HG03025 (cell line): ENCODE results near the gene SRY.
"Not testable (repeated sequence)": the region's sequence is repeated elsewhere in the genome, so short reads cannot be mapped to it uniquely, and the experiment has no call there.

Experiments
- ATAC-seq: cut with Tn5 transposase; IDR thresholded peaks from one replicate; pipeline ENCODE4 v1.9.1; 2021; ENCODE audit warnings: mild to moderate bottlenecking, moderate library complexity; ENCODE audit not compliant: unreplicated experiment, low FRiP score

The SRY gene

GRCh38 chrY:2787600-2787999, at the start of gene SRY:
Gene SRY (minus strand): TSS chrY:2787682. CDS start chrY:2787603, 79 bp downstream.
- ATAC-seq: no peak

DNA sequence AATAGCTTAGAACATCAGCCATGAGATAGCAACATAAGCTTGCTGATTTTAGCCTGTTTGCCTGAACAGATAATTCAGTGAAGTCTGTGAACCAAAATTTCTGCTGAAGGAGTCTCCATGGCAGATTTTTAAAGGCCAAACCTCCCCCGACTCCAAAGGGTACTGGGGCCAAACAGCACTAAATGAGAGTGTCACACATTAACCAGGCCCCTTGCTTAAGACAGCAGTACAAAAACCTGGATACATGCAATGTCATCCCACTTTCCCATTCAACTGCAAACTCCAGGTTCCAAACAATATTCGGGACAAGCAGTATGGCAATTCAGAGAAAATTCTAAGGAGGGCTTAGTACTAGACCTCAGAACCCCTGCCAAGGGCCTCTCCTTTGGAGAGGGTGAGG, 49.6 kb upstream of the SRY start:
- ATAC-seq: no peak

DNA sequence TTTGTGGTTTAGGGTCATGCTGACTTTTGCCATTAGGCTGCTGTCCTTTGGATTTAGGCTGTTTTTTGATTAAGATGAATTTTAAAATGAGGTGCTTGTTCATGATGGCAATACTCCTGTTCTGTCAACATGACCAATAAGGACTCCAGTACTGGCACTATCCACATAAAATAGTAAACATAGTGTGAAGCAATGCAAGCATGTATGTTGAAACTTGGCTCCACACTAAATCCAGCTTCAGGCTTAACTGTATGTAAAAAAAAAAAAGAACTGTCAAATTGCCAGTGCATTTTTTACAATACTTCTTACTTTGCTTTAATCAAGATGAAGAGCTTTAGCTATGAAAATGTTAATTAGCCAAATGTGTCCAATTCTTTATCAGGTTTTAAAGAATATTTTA, 47.7 kb upstream of the SRY start:
- ATAC-seq: no peak

DNA sequence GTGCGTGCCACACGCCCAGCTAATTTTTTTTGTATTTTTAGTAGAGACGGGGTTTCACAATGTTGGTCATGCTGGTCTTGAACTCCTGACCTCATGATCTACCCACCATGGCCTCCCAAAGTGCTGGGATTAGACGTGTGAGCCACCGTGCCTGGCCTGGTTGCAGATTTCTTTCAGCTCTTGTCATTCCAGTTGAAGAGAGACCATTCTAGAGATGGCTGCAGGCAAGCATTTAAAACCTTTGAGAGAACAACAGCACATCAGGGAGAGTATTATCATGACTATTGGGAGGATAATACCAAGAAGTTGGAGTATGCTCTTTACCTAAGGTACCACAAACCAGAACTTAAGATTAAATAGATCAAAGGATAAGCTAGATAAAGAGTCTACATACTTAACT, 41.0 kb upstream of the SRY start:
- ATAC-seq: no peak

DNA sequence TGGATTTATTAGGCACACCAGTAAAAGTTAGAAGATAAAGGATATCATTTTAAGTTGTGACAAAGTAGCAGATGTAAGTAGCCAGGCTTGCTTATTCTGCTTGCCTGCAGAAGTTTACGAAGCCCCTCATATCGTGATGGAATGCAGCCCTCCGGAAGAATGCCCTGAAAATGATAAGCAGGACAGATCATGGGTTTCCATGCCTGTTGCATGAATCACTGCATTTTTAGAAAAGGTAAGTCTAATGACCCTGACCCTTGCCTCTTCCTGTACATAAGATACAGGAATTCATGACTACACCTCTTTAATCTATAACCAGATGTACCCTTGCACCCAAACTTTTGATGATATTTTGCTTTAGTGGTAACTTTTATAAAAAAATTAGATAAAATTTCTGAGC, 37.0 kb upstream of the SRY start:
- no peak for ATAC-seq

DNA sequence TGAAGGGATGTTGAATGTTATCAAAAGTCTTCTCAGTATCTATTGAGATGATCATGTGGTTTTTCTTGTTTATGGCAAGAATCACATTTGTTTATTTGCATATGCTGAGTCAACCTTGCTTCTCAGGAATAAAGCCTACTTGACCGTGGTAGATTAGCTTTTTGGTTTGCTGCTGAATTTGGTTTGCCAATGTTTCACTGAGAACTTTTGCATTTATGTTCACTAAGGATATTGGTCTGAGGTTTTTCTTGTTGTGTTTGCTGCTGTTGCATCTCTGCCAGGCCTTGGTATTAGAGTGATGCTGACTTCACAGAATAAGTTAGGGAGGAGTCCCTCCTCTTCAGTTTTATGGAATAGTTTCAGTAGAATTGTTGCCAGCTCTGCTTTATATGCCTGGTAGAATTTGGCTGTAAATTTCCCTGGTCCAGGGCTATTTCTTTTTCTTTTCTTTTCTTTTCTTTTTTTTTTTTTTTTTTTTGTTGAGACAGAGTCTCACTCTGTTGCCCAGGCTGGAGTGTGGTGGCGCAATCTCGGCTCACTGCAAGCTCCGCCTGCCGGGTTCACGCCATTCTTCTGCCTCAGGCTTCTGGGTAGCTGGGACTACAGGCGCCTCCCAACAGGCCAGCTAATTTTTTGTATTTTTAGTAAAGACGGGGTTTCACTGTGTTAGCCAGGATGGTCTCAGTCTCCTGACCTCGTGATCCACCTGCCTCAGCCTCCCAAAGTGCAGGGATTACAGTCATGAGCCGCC, 29.8 kb upstream of the SRY start:
- ATAC-seq: not testable (repeated sequence)

DNA sequence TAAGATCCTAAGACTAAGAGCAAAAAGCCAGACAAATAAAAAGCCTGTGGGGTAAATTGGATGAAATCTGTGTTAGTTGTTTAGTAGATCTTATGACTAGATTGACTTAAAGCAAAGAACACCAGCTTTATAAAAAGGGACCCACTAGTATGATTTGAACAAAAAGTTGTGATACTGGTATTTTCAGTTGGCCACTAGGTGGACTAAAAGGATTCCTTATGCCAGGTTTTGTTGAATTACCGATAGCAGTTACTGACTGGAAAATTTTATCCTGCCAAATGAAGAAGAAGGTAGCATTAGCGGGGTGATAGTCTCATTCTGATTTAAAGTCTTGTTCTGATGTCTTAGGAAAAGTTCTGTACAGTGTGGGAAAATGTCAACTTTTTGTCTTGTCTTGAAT, 12.8 kb upstream of the SRY start:
- no peak for ATAC-seq

GRCh38 chrY:2797991-2798390, 10.5 kb upstream of the SRY start:
- no peak for ATAC-seq

DNA sequence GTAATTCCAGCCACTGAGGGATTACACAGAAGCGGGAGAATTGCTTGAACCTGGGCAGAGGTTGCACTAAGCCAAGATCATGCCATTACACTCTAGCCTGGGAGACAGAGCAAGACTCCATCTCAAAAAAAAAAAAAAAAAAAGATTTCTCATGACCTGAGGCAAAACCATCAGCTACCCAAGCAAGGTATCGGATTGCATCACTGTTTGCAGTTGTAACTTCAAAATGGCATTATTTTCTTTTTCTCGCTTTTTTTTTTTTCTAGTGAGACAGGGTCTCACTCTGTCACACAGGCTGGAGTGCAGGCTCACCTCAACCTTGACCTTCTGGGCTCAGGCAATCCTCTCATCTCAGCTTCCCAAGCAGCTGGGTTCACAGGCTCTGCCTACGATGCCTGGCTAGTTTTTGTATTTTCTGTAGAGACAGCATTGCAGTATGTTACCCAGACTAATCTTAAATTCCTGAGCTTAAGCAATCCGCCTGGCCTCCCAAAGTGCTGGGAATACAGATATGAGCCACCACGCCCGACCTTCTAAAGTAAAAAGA, 9.6 kb upstream of the SRY start:
- ATAC-seq: no peak

DNA sequence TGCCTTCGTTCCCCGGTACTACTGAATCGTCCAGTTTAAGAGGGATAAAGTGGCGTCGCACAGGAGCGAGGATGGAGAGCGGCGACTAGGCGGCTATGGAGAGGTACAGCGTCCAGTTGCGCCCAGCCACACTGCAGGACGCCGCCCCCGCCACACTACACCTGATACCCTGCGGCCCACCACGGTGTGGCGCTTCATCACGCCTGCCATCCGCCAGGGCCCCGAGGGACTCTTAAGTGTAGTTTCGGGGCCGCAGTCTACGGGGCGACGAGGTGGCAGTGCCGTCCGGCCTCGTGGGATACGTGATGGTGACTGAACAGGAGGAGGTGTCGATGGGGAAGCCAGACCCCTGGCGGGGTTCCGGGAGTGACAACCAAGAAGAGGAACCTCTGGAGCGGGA, 2.3 kb upstream of the SRY start:
- ATAC-seq: no peak

GRCh38 chrY:2786876-2787512, 488 bp downstream of the SRY start:
- no peak for ATAC-seq
